Central memory CD4-positive, alpha-beta T cell (primary cell): ENCODE data around the gene DLK2.
"Not testable (repeated sequence)": the region's sequence is repeated elsewhere in the genome, so short reads cannot be mapped to it uniquely, and the experiment has no call there.

Experiments
- DNase-seq: peaks from one replicate; pipeline ENCODE4 v3.0.0; 2022

Gene DLK2

DNA sequence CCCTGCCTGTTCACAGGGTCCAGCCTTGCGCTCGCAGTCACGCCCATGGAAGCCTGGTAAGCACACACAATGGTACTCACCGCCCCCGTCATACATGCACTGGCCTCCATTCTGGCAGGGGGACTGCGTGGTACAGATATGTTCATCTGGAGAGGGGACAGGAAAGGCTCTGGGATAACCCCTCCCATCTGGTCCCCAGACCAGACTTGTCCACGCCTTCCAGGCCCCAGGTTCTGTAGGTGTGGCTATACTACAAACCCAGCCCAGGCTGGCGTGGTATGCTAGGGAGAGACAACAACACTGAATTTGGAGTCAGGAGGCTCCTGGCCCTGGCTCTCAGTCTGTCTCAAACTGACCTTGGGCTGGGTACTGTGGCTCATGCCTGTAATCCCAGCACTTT, 3.4 kb downstream of the DLK2 start:
- no peak for DNase-seq

DNA sequence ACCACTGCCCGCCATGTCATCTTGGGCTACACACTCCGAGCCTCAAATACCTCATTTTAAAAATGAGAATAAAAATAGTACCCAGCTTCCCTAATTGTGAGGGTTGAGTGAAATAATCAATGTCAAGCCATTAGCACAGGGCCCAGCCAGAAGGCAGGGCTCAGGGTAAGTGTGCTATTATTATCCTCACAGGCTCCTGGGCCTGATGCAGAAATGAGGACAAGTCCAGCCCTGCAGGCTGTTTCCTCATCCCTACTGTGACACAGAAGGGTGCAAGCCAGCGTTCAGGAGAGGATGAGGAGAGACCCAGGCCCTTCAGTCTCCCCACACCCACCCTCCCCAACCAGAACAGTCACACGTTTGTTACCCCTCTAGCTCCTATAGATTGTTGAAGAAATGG, 4.0 kb downstream of the DLK2 start:
- no peak for DNase-seq

DNA sequence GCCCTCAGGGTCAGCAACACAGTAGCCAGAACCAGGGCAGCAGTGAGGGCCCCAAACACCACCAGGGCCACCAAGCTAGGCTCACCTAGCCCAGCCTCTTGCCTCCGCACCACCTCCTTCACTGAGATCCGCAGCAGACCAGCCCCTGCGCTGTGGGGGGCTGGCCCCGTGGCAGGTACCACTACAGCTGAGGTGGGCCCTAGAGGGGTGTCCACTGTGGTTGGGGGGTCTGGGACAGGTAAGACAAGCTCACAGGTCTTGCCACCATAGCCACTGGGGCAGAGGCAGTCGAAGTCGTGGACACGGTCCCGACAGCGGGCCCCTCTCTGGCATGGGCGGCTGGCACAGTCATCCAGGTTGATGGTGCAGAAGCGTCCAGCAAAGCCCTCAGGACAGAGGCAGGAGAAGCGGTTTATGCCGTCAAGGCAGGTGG, 4.6 kb downstream of the DLK2 start:
- no peak for DNase-seq

DNA sequence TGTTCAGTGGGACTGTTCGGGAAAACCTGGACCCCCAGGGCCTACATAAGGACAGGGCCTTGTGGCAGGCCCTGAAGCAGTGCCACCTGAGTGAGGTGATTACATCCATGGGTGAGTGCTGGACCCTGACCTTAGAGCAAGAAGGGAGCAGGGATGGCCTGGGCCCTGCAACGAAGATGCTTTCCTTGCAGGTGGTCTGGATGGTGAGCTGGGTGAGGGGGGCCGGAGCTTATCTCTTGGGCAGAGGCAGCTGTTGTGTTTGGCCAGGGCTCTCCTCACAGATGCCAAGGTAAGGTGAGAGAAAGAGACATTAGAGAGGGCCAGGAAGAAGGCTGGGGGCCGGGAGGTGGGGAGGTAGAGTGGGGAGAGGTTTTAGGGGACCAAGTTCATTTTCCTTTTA, 6.4 kb downstream of the DLK2 start:
- DNase-seq, result no peak

DNA sequence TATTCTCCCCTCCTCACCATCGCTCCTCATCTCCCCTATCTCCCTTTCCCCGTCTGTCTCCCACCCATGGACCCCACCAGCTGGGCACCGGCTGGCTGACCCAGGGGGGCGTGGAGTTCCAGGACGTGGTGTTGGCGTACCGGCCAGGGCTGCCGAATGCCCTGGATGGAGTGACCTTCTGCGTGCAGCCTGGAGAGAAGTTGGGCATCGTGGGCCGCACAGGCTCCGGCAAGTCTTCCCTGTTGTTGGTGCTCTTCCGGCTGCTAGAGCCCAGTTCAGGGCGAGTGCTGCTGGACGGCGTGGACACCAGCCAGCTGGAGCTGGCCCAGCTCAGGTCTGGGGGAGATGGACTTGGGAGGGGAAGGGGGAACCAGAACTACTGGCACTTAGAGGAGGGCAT, 7.7 kb downstream of the DLK2 start:
- no peak for DNase-seq

DNA sequence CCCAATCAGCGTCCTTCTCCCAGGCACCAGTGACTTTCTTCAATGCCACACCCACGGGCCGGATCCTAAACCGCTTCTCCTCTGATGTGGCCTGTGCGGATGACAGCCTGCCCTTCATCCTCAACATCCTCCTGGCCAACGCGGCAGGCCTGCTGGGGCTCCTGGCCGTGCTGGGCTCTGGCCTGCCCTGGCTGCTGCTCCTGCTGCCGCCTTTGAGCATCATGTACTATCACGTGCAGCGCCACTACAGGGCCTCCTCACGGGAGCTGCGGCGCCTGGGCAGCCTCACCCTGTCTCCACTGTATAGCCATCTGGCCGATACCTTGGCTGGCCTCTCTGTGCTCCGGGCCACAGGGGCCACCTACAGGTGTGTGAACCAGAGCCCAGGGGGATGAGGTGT, 9.8 kb downstream of the DLK2 start:
- DNase-seq, result no peak

DNA sequence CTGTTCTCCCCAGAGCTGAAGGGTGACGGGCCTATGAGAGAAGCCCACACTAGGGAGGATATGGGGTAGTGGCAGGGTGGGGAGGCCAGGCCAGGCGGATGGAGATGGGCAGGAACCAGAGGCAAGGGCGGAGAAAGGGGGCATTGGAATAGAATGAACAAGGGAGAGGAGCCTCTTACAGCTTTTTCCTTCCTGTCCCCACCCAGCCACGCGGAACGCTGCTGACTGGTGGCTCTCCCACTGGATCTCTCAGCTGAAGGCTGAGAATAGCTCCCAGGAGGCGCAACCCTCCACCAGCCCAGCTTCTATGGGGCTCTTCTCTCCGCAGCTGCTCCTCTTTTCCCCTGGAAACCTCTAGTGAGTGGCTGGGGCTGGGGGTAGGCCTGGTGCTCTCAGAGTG, 10.8 kb downstream of the DLK2 start:
- no peak for DNase-seq

DNA sequence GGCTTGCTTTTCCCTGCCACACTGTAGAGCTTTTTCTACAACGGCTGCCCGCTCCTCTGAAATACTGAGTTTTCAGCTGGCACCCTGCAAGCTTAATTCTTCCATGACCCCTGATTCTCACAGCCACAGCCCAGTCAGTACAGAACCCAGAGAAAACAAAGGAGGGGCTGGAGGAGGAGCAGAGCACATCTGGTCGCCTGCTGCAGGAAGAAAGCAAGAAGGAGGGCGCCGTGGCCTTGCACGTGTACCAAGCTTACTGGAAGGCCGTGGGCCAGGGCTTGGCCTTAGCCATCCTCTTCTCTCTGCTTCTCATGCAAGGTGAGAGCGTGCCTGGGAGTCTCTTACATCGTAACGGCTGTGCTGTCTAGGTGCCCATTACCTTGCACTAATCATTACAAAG, 11.3 kb downstream of the DLK2 start:
- no peak for DNase-seq

DNA sequence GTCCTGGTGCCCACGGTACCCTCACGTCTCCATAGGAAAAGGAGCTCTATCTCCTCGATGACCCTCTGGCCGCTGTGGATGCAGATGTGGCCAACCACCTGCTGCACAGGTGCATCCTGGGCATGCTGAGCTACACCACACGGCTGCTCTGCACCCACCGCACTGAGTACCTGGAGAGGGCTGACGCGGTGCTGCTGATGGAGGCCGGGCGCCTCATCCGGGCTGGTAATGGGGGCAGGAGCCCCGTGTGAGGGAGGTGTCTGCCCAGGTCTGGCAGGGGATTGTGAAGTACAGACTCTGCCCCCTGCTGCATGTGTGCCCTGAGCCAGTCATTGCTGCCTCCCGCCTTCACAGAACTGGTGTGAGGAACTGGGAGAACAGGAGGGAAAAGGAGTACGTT, 12.4 kb downstream of the DLK2 start:
- no peak for DNase-seq

DNA sequence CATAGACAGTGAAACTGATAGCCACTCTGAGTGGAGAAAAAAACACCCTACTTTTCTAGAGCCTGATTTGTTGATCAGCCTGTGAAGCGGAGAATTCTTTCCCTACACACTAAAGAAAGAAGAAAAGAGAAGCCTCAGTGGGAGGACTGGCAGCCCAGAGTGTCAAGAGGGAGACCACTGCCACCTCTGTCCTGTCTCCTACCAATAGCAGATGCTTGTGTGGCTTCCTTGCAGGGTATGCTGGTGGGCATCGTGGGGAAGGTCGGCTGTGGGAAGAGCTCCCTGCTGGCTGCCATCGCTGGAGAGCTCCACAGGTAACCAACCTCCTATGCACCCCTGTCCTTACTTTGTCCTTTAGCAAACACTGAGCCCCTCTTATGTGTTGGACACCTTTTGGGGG, 17.6 kb downstream of the DLK2 start:
- no peak for DNase-seq

DNA sequence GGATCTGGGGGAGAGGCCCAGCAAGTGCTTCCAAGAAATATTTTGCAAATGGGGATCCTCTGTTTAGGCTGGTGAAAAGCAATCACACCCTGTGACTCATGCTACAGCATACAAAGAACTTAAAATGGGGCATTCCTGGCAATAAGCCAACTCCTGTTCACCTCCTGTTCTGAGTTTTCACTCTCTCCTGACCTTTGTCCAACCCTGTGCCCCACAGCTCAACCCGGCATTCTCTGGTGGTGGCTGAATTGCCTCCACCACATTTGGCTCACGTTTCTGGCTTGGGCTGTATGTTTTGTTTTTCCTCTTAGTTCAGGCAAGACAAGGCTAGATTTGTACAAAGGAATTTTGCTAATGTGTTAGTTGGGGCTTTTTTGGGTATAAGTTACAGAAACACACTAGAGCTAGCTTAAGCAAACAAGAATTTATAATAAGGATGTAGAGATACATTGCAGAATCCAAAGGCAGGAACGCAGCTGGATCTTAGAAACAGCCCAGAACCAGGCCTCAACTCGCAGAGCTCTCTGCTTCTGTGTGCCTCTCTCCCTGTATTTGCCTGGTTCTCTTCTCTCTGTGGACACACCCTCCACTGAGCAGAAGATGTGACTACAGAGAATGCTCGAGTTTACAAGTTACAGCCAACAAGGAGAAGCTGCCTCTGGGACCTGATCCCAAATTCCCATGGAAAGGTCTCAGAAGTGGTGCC, 18.6 kb downstream of the DLK2 start:
- DNase-seq, result no peak

DNA sequence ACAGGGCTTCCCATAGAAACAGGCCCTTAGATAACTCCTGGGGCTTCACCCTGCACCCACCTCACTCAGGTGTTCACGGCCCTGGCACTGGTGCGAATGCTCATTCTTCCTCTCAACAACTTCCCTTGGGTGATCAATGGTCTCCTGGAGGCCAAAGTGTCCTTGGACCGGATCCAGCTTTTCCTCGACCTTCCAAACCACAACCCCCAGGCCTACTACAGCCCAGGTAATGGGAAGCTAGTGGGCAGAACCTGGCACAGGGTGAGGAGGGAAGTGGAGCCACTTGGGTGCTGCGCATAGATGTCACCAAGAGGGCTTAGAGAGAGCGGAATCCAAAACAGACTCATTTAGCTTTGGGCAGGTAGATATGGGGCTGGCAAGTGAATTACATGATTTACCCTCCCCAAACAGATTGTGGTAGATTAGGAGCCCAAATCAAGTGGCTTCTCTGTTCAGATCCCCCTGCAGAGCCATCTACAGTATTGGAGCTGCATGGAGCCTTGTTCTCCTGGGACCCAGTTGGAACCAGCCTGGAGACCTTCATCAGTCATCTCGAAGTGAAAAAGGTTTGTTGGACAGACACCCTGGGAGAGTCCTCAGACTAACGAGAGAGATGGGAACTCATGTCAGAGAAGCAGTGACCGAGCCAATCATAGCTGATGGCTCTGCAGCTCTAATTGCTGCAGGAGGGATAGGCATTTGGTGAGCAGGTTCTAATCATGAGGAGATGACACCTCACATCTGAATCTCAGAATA, 19.5 kb downstream of the DLK2 start:
- no peak for DNase-seq

DNA sequence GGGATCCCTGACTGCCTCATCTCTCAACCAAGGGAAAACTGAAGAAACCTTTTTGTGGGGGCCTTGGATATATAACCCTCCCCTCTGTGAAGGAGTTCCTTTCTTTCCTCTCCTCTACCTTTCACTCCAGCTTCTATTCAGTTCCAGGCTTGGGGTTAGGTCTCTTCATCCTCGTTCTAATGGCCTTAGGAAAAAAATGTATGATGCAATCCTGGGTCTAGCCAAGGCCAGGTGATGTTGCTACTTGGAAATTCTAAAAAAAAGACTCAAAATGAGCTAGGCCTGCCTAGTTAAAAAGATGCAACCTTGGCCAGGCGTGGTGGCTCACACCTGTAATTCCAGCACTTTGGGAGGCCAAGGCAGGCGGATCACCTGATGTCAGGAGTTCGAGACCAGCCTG, 20.4 kb downstream of the DLK2 start:
- DNase-seq, result no peak

DNA sequence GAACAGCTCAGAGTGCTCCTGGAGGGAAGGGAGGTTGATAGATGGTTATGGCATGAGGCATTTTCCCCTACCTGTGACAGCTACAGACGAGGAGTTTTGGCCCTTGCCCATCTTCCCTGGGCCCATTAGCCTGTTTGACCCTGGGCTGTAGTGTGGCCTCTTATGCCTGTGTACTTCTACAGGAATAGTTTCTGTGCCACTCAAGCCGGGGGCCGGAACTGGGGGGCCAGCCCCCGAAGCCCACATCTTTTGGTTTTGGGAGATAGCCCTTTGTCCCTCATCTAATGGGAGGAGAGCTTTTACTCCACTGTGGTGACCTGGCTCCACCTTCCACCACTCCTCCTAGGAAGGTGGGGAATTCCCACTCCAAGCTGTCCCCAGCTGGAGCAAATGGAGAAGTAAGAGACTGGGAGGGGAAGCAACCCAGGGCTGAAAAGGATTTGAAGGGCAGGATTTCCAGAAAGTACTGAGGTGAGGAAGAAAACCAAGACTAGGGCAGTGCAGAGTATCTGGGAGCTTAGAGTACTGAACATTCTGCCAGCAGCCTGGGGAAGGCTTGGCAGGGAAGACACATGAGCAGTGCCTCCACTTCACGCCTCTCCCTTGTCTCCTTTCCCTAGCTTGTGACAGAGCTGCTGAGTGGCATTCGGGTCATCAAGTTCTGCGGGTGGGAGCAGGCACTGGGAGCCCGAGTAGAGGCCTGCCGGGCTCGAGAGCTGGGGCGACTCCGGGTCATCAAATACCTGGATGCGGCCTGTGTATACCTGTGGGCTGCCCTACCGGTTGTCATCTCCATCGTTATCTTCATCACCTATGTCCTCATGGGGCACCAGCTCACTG, 21.1 kb downstream of the DLK2 start:
- no peak for DNase-seq

DNA sequence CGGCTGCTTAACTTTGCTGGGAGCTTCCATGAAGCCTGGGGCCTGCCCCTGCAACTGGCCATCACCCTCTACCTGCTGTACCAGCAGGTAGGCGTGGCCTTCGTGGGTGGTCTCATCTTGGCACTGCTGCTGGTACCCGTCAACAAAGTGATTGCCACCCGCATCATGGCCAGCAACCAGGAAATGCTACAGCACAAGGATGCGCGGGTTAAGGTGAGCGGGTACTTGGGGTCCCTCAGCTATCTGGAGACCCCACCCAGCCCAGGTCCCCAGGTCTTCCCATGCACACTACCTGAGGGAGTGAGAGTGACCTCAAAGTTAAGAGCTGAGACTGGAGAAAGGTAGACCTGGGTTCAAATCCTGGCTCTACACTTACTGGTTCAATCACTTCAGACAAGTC, 22.2 kb downstream of the DLK2 start:
- DNase-seq, result no peak

DNA sequence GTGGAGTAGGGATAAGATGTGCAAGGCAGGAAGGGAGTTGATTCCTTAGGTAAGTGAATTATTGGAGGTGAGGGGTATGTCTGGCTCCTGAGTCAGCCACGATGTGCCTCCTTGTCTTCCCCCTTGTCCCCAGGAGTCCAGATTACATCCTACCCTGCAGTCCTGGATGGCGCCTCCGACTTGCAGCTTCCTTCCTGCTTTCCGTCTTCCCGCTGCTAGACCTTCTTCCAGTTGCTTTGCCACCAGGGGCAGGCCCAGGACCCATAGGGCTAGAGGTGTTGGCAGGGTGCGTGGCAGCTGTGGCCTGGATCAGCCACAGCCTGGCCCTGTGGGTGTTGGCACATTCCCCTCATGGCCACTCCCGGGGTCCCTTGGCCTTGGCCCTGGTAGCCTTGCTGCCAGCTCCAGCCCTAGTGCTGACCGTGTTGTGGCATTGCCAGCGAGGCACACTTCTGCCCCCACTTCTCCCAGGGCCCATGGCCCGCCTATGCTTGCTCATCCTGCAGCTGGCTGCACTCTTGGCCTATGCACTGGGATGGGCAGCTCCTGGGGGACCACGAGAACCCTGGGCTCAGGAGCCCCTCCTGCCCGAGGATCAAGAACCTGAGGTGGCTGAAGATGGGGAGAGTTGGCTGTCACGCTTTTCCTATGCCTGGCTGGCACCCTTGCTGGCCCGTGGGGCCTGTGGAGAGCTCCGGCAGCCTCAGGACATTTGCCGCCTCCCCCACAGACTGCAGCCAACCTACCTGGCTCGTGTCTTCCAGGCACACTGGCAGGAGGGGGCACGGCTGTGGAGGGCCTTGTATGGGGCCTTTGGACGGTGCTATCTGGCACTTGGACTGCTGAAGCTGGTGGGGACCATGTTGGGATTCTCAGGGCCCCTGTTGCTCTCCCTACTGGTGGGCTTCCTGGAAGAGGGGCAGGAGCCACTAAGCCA, 23.1 kb downstream of the DLK2 start:
- no peak for DNase-seq

DNA sequence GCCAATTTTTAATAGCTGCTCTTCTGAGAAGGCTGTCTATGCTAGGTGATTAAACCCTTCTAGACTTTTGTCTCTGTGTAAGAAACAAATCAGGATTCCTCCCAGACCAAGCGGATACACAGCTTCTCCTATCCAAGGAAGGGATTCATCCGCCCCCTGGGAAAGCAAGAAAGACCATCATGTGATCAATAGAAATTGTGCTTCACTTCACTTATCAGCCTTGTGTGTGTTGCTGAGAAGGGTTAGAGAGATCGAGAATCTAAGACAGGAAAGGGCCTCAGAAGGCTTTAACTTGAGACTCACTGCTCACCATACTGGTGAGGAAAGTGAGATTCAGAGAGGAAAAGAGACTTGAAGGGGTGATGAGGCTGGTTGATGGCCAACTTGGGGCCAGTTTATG, 26.5 kb downstream of the DLK2 start:
- DNase-seq, result no peak

DNA sequence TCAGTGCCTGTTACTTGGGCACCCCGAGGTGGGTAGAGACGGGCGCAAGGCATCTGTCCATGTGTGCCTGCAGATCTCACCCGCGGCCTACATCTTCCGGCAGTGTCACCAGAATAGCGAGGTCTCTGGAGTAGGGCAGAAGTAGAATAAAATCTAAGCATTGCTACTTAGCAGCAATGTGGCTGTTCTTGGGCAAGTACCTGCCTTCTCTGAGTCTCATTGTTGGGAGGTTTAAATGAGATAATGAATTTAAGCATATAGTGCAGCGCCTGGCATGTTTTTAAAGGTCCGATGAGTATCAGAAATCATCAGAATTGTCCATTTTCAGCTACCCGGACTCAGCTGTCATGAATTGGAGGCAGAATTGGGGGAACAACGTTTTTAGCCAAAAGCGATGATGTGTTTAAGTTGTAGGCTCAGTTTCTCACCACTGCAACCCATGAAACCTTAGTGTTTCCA, 27.2 kb downstream of the DLK2 start:
- DNase-seq, result no peak

DNA sequence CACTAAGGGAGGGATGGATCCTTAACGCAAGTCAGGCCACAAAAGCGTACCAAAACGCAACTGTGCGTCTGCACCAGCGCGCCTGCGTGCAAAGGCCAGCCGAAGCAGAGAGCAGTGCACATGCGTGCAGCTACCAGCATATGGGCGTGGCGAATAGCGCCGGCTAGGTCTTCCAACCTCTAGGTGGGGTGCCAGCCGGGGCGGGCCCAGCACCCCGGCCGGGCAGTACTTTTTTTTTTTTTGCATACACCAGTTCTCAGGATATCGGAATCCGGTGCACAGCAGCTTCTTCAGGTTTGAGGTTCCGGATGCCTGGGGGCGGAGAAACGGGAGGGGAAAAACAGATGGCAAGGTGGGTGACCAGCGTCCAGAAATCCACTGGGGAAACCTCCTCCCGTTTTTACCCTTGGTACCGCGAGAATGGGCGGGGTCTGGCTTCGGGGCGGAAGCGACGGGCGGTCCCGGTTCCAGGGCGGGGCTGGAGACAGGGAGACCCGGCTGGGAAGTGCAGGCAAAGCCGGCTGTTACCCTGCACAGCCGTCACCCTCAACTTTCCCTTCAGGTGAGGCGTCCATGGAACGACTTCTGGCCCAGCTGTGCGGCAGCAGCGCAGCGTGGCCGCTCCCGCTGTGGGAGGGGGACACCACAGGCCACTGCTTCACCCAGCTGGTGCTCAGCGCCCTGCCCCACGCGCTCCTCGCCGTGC, 27.8 kb downstream of the DLK2 start, which contains the start of gene ABCC10:
Gene ABCC10 (plus strand): TSS at position 136 of the 706 bp plus-strand sequence. CDS start 438 bp downstream, at position 574.
- peak; percentile 95 for DNase-seq

DNA sequence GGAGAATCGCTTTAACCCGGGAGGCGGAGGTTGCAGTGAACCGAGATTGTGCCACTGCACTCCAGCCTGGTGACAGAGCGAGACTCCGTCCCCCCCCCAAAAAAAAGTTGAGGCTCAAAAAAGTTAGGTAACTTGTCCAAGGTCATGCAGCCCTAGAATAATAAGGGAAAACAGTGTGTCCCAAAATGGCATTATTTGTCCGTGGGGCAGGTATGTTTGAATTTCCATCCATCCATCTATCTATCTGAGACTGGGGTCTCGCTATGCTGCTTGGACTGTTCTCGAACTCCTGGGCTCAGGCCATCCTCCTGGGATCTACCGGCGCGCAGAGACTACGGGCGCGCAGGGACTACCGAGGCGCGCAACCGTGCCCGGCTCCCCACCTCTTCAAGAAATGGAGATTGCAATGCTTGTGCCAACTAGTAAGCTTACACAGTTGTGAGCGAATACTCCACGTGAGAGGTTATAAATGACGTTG, 28.4 kb downstream of the DLK2 start:
- DNase-seq, result no peak

DNA sequence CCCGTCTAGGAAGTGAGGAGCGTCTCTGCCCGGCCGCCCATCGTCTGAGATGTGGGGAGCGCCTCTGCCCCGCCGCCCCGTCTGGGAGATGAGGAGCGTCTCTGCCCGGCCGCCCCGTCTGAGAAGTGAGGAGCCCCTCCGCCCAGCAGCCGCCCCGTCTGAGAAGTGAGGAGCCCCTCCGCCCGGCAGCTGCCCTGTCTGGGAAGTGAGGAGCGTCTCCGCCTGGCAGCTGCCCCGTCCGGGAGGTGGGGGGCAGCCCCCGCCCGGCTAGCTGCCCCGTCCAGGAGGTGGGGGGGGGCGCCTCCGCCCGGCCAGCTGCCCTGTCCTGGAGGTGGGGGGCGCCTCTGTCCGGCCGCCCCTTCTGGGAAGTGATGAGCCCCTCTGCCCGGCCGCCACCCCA, 30.3 kb downstream of the DLK2 start:
- not testable (repeated sequence) for DNase-seq
